ENCODE measurements around the gene RTN4R. TPM values are rescaled to one million over a fixed set of nuclear protein-coding genes. Genes with fewer than 3 reads are reported as not detected.

The RTN4R gene
- polyA plus RNA-seq, 1 of the 3 experiments (the other 2 are of a cell fraction), result 0.23 TPM

- DNase-seq, result no peak
- ChIA-PET POLR2A (no interaction called here), CTCF (interaction anchor here (4.2 kb wide), 1 partner anchor 11 kb away, joined by 25 read pairs; no protein-coding TSS in a partner anchor)
- H3K9me2 ChIP-seq, result no peaks in the 10 kb centered on the region
- peaks cover 0 to 27% of the 10 kb centered on the region in 2 experiments; a peak in 1 of 4 replicates for H3K4me1 ChIP-seq (ENCODE audit: control insufficient read depth in 1 of 2, insufficient read depth in 2 of 2, low read depth in 1 of 2, low read length in 1 of 2)
- no peak overlapping the region for H2AFZ ChIP-seq (ENCODE audit: low read depth)
- TF ChIP-seq YY1 (IDR thresholded peaks at IDR 0.05; ENCODE audit: low read depth), result no peak
- no peak for TF ChIP-seq NRF1 (IDR thresholded peaks at IDR 0.05; ENCODE audit: low read depth, low read length)
- no peak for TF ChIP-seq ELF1 (IDR thresholded peaks at IDR 0.05)
- TF ChIP-seq EZH2phosphoT487 (IDR thresholded peaks at IDR 0.05; ENCODE audit: borderline replicate concordance, low read depth), result no peak
- no peak for TF ChIP-seq GATA2 (CRISPR knock-in tag; IDR thresholded peaks at IDR 0.05)
- TF ChIP-seq EP300 (IDR thresholded peaks at IDR 0.05; ENCODE audit: borderline replicate concordance in 1 of 2, low read depth in 1 of 2, low read length in 1 of 2), result no peak
- no peak for TF ChIP-seq SMC3 (IDR thresholded peaks at IDR 0.05; ENCODE audit: low read depth, low read length)
- TF ChIP-seq, protein P1, sequence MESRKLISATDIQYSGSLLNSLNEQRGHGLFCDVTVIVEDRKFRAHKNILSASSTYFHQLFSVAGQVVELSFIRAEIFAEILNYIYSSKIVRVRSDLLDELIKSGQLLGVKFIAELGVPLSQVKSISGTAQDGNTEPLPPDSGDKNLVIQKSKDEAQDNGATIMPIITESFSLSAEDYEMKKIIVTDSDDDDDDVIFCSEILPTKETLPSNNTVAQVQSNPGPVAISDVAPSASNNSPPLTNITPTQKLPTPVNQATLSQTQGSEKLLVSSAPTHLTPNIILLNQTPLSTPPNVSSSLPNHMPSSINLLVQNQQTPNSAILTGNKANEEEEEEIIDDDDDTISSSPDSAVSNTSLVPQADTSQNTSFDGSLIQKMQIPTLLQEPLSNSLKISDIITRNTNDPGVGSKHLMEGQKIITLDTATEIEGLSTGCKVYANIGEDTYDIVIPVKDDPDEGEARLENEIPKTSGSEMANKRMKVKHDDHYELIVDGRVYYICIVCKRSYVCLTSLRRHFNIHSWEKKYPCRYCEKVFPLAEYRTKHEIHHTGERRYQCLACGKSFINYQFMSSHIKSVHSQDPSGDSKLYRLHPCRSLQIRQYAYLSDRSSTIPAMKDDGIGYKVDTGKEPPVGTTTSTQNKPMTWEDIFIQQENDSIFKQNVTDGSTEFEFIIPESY (IDR thresholded peaks at IDR 0.05; ENCODE audit: borderline replicate concordance, low read depth), result no peak
- no peak for TF ChIP-seq TEAD4 (IDR thresholded peaks at IDR 0.05; ENCODE audit: borderline replicate concordance, insufficient read depth)
- no peak for TF ChIP-seq RFX5 (IDR thresholded peaks at IDR 0.05; ENCODE audit: low read length)
- no peak for TF ChIP-seq RAD21 (IDR thresholded peaks at IDR 0.05; ENCODE audit: low read length)
- TF ChIP-seq, protein P2, sequence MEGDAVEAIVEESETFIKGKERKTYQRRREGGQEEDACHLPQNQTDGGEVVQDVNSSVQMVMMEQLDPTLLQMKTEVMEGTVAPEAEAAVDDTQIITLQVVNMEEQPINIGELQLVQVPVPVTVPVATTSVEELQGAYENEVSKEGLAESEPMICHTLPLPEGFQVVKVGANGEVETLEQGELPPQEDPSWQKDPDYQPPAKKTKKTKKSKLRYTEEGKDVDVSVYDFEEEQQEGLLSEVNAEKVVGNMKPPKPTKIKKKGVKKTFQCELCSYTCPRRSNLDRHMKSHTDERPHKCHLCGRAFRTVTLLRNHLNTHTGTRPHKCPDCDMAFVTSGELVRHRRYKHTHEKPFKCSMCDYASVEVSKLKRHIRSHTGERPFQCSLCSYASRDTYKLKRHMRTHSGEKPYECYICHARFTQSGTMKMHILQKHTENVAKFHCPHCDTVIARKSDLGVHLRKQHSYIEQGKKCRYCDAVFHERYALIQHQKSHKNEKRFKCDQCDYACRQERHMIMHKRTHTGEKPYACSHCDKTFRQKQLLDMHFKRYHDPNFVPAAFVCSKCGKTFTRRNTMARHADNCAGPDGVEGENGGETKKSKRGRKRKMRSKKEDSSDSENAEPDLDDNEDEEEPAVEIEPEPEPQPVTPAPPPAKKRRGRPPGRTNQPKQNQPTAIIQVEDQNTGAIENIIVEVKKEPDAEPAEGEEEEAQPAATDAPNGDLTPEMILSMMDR (IDR thresholded peaks at IDR 0.05), result no peak
- TF ChIP-seq TCF12 (IDR thresholded peaks at IDR 0.05), result no peak
- TF ChIP-seq, protein P3, sequence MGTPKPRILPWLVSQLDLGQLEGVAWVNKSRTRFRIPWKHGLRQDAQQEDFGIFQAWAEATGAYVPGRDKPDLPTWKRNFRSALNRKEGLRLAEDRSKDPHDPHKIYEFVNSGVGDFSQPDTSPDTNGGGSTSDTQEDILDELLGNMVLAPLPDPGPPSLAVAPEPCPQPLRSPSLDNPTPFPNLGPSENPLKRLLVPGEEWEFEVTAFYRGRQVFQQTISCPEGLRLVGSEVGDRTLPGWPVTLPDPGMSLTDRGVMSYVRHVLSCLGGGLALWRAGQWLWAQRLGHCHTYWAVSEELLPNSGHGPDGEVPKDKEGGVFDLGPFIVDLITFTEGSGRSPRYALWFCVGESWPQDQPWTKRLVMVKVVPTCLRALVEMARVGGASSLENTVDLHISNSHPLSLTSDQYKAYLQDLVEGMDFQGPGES (IDR thresholded peaks at IDR 0.05; ENCODE audit: low read depth, low read length), result no peak
- TF ChIP-seq SIN3A (IDR thresholded peaks at IDR 0.05; ENCODE audit: borderline replicate concordance, low read depth, low read length), result no peak
- no peak for TF ChIP-seq FOXJ3 (CRISPR knock-in tag; IDR thresholded peaks at IDR 0.05)
- TF ChIP-seq, protein P4, sequence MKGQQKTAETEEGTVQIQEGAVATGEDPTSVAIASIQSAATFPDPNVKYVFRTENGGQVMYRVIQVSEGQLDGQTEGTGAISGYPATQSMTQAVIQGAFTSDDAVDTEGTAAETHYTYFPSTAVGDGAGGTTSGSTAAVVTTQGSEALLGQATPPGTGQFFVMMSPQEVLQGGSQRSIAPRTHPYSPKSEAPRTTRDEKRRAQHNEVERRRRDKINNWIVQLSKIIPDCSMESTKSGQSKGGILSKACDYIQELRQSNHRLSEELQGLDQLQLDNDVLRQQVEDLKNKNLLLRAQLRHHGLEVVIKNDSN (IDR thresholded peaks at IDR 0.05; ENCODE audit: borderline replicate concordance, low read depth), result no peak
- no peak for TF ChIP-seq MXI1 (IDR thresholded peaks at IDR 0.05; ENCODE audit: low read depth, low read length)
- TF ChIP-seq CHD2 (IDR thresholded peaks at IDR 0.05; ENCODE audit: low read length, partially characterized antibody), result no peak
- TF ChIP-seq MEF2A (IDR thresholded peaks at IDR 0.05; ENCODE audit: borderline replicate concordance, low read depth), result no peak
- no peak overlapping the region for H3K4me3 ChIP-seq (ENCODE audit: low read depth in 2 of 2, low read length in 1 of 2)
- peaks cover 10% of the 10 kb centered on the region; the same call in 1 of the 2 replicates for H3K27me3 ChIP-seq (ENCODE audit: insufficient read depth)
- H3K9ac ChIP-seq, result no peak overlapping the region
- no peak overlapping the region for H3K27ac ChIP-seq (ENCODE audit: low read depth in 2 of 2, low read length in 1 of 2)
- no peak overlapping the region for H3K4me2 ChIP-seq
- H4K20me1 ChIP-seq (ENCODE audit: insufficient read depth), result no peaks in the 10 kb centered on the region
- WGBS (ENCODE audit: low lambda C conversion rate), result 61% methylated on average over 5 of the region's 7 CpGs
- H3K36me3 ChIP-seq (replicated peaks in 1 of 2; ENCODE audit: control insufficient read depth in 1 of 2, insufficient read depth in 2 of 2, low read length in 1 of 2), result no peaks in the 10 kb centered on the region
- no peaks in the 10 kb centered on the region for H3K9me3 ChIP-seq
- peaks cover 5% of the 10 kb centered on the region for H3F3A ChIP-seq (replicated peaks; ENCODE audit: insufficient read depth)
- no peaks in the 10 kb centered on the region for H3K79me2 ChIP-seq (ENCODE audit: insufficient read depth)
Measured at GRCh38 chr22:20227363-20227762, 40.8 kb downstream of the RTN4R start.
